ENCODE measurements around the gene HAND2.

HAND2 gene

GRCh38 chr4:173519111-173520101 is 10.6 kb downstream of the HAND2 start:
- DNase-seq (ENCODE audit: low read depth in 2 of 2) = no peak

- DNase-seq (ENCODE audit: low read depth in 2 of 2) = no peak
These were observed 11.5 kb downstream of the HAND2 start for GRCh38 chr4:173518425-173519102.

GRCh38 chr4:173517781-173518424 is 12.1 kb downstream of the HAND2 start:
- DNase-seq (ENCODE audit: low read depth in 2 of 2) = no peak

- no peak for DNase-seq (ENCODE audit: low read depth in 2 of 2)
These were observed 13.2 kb downstream of the HAND2 start for GRCh38 chr4:173516621-173517524.

DNA sequence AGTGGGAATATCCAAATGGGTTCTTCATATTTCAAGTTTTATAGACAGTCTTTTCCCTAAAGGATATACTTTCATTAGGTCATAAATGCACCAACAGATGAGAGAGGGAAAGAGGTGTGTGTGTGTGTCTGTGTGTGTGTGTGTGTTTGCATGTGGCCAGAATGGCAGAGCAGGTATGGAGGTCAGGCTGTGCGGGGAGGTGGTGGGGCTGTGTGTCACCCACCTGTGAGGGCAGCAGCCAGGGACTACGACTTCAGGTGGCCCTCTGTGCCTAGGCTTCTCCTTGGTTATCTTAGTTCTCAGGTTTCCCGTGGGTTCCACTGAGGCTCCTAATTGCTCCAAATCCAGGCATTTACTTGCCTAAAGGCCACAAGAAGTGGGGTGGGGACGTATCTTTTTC is 14.6 kb downstream of the HAND2 start:
- DNase-seq (ENCODE audit: low read depth in 2 of 2) = no peak

DNA sequence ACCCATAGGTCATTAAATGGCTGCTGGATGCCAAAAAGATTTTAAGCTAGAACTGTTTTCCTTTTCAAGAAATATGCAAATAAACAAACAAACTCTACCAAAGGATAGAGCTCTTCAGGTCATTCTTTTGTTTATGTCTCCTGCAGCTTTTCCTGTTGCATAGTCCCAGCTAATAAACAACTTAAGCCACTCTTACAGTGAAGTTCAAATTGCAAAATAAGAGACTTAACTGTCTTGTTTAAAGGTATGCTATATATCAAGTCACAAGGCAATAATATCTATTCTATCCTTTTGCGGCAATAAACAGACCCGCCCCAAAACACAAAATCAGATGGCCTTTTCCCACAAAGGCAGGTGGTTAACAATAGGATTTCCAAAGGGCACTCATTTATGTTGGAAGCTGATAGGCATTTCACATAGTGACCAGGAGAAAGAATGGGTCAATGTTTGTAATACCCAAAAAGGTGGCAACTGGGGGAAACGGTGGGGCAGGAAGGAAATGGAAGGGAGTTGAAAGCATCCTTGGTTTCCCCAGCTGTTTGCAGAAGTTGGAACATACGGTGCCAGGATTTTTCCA is 15.3 kb downstream of the HAND2 start:
- no peak for DNase-seq (ENCODE audit: low read depth in 2 of 2)

- no peak for DNase-seq (ENCODE audit: low read depth in 2 of 2)
These were observed 16.4 kb downstream of the HAND2 start for GRCh38 chr4:173513651-173514050.

- no peak for DNase-seq (ENCODE audit: low read depth in 2 of 2)
These were observed 18.2 kb downstream of the HAND2 start for GRCh38 chr4:173511787-173512361.

DNA sequence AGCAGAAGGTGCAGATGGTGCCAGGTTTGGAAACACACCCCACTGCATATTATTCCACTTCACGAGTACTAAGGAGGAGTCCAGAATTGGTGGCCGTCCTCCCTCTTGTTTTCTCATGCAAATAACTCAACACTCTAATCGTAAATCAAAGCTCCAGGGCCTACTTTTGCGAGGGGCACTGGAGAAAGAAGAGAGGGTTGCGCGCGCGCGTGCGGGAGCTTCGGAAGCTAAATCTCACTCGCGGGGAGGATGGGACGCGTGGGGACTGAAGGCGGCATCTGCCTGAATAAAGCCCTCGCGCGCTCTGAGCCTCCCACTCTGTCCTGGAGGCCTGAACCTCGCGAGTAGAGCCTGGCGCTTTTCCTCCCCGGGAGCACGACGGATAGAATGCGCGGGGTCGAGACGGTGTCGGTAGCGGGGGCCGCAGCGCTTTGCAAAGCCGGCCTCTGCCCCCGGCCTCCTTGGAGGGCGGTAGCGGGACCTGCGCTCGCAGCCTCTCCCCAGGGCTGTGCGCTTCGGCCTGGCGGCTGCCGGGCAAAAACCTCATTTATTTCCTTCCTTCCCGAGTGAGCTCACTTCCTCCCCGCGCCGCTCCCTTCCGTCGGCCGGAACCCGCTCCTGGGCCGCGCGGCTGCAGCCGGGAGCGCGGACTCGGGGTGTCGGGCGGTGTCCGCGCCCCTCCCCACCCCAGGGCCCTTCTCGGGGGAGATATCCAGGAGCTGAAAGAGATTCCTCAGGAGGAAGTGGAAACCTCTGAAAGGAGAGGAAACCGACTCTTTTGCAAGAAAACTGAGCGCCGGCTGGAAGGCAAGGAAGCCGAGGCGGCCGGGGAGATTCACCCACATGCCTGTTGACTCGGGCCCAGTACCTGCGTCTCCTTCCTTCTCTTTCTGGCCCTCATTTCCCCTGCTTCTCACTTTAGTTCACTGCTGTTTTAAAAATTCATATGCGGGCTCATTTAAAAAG is 20.7 kb downstream of the HAND2 start:
- no peak for DNase-seq (ENCODE audit: low read depth in 2 of 2)

DNA sequence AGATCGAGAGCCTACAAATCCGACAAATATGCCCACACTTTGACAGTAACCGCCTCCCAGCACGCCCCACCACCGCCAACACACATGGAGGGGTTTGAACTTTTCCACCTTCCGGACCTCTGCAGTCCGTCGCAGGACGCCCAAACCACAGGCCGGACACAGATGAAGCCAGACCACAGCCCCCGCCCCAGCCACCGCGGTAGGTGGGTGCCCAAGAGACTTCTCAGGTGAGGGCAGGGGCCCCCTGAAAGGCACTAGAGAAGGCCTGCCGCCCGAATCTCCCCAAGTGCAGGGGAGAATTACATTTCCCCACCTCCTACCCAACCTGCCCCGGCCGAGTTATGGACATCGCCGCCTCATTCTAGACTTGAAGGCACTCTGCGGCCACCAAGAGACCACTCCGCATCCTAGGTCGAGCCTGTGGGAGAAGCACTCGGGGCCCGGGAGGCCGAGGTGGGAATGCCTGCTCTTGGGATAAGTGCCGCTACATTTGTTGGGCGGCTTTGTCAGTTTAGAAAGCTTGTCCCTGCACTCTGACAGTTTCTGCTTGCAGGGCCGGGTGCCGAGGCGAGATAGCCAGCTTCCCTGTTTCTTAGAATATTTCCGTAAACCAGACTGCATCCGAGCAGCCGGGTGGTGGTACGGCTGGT is 21.5 kb downstream of the HAND2 start:
- DNase-seq (ENCODE audit: low read depth in 2 of 2) = no peak

GRCh38 chr4:173507471-173508385 is 22.3 kb downstream of the HAND2 start:
- DNase-seq (ENCODE audit: low read depth in 2 of 2) = no peak

- DNase-seq (ENCODE audit: low read depth in 2 of 2) = no peak
These were observed 23.3 kb downstream of the HAND2 start for GRCh38 chr4:173506597-173507211.

GRCh38 chr4:173505924-173506518 is 24.0 kb downstream of the HAND2 start:
- DNase-seq (ENCODE audit: low read depth in 2 of 2) = peak in 1 of 2 experiments; percentile 48

DNA sequence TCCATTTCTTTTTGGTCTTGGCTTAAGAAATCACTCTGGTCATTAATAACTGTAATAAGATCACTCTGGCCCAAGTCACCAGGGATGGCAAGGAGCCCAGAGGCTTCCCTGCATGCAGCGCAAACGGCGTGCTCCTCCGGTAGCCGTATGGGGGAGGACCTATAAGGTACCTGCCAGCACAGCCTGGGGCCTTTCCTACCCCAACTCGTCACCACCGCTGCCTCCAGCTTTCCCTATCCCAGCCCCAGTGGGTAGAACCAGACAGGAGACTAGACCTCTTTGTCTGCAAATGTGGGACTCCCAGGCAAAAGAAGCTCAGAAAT is 25.9 kb downstream of the HAND2 start:
- DNase-seq (ENCODE audit: low read depth in 2 of 2) = no peak

DNA sequence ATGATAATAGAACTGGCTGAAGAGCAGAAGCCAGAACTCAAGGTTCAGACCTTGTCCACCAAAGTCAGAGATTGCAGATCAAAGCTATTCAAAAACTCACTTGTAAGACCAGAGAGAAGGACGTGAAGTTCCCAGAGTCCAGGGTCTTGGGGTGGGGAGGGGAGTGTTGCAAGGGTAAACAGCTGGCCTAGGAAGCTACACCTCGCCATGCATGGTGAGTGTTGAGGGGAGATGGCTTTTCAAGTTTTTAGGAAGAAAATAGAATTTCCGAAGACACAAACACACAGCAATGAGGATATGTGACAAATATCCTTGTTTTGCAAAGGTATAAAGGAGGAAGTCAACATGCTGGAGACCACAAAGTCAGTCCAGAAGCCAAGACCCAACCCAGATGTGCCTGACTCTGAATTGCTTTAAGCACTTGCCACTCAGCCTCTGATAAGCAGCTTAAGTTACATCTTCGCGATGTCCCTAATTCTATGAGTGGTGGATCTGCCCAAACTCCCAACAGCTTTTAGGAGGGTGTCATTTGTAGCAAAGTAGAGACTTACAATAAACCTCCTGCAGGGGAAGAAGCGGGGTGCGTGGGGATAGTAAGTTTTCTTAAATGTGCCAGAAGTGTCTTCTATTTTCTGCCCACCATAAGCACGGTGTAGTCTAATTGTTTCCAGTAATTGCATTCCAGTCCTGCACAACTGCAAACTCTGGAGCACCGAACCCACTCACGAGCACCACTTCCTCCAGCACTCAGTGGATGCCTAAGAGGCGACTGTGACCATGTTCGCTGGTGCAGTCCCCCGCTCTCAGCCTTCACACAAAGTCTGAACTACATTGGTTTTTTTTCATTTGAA is 26.5 kb downstream of the HAND2 start:
- no peak for DNase-seq (ENCODE audit: low read depth in 2 of 2)

GRCh38 chr4:173502282-173502681 is 27.7 kb downstream of the HAND2 start:
- no peak for DNase-seq (ENCODE audit: low read depth in 2 of 2)
